ENCODE data around the gene MLLT6.

DNA sequence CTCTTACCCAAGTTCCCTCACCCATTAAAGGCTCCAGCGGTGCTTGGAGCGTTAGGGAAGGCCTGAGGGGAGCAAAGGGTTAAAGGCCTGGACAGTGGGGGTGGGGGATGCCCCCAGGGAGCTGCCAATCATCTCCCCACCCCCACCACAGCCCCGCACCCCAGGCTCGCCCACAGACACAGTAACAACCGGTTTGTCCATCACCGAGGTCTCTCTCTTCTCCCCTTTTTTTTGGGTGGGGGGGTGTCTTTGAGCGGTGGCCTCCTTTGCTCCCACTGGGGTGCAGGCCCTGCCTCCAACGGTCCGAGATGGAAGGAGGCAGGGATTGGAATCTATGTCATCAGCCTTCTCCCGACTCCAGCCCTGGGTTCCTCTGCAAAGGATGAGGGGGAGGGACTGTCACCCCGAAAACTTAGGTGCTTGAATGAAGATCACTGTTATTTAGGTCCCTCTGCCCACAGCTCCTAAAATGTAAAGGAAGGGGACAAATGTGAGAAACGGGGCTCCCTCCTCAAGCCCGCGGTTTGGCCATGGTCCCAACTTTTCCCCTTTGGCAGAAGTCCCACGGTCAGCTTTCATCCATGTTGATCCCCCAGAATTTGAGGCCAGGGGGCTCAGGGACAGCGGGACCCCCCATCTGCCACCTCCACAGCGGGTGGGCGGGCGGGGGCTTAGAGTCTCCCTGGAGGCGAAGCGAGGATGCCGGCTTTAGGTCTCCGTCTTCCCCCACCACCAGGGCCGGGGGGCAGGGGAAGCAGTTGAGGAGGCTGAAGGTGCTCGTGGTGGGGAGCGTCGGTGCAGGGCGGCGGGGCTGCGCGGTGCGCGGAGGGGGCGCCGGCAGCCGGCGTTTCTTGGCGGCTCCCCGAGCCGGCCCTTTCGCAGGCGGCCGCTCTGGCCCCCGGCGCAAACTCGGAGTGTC is 32.0 kb upstream of the MLLT6 start:
- TF ChIP-seq POLR2A (IDR thresholded peaks at IDR 0.05; ENCODE audit: low read length), result no peak
- TF ChIP-seq GATA1 (IDR thresholded peaks at IDR 0.05; ENCODE audit: low read depth, low read length), result no peak
